NCI-H2171 treated with DMSO at 0.1 percent for 48 hours (cell line): ENCODE measurements around the gene CCDC107.
"Not testable (repeated sequence)": the region's sequence is repeated elsewhere in the genome, so short reads cannot be mapped to it uniquely, and the experiment has no call there.

Experiments
- DNase-seq: peaks from one replicate; lab custom pipeline; 2025; lab: John Stamatoyannopoulos, UW

The CCDC107 gene

GRCh38 chr9:35638751-35639150, 19.3 kb upstream of the CCDC107 start:
- DNase-seq = not testable (repeated sequence)

GRCh38 chr9:35639225-35639624, 18.9 kb upstream of the CCDC107 start:
- not testable (repeated sequence) for DNase-seq

GRCh38 chr9:35639631-35640030, 18.5 kb upstream of the CCDC107 start:
- DNase-seq = no peak

GRCh38 chr9:35640431-35640830, 17.7 kb upstream of the CCDC107 start:
- DNase-seq = not testable (repeated sequence)

- not testable (repeated sequence) for DNase-seq
These were observed 16.6 kb upstream of the CCDC107 start for GRCh38 chr9:35641478-35641877.

GRCh38 chr9:35643046-35643445, 15.0 kb upstream of the CCDC107 start:
- no peak for DNase-seq

- not testable (repeated sequence) for DNase-seq
These were observed 12.4 kb upstream of the CCDC107 start for GRCh38 chr9:35645736-35646135.

GRCh38 chr9:35646153-35646532, 11.9 kb upstream of the CCDC107 start:
- no peak for DNase-seq

- peak; percentile 74 for DNase-seq
These were observed 11.4 kb upstream of the CCDC107 start for GRCh38 chr9:35646533-35647265.

- no peak for DNase-seq
These were observed 8.4 kb upstream of the CCDC107 start for GRCh38 chr9:35649431-35650340.

GRCh38 chr9:35650341-35651158, 7.5 kb upstream of the CCDC107 start, which contains the start of gene SIT1:
TSS of gene SIT1 (minus strand) at chr9:35650931. CDS start at chr9:35650853, 78 bp downstream.
- DNase-seq = no peak

- DNase-seq = no peak
These were observed 5.9 kb upstream of the CCDC107 start for GRCh38 chr9:35651956-35652828.

- no peak for DNase-seq
These were observed 5.3 kb upstream of the CCDC107 start for GRCh38 chr9:35652829-35653209.

- no peak for DNase-seq
These were observed 4.5 kb upstream of the CCDC107 start for GRCh38 chr9:35653611-35654010.

- no peak for DNase-seq
These were observed 1.7 kb upstream of the CCDC107 start for GRCh38 chr9:35656348-35656747.

GRCh38 chr9:35656831-35657545, 1.1 kb upstream of the CCDC107 start:
- DNase-seq = peak; percentile 38

- DNase-seq = peak; percentile 91
These were observed 451 bp upstream of the CCDC107 start, which contains the start of gene RMRP for GRCh38 chr9:35657546-35658136. TSS of gene RMRP (minus strand) at chr9:35658019.

GRCh38 chr9:35658968-35659220, 802 bp downstream of the CCDC107 start:
- no peak for DNase-seq

- peak; percentile 20 for DNase-seq
These were observed 1.2 kb downstream of the CCDC107 start for GRCh38 chr9:35659340-35659739.

- no peak for DNase-seq
These were observed 2.9 kb downstream of the CCDC107 start for GRCh38 chr9:35660966-35661415.
